SK-N-SH (cell line): ENCODE results near the gene AP4B1.

Experiments used
- CTCF ChIP-seq: fragments of 200-600 bp; sonication (generic); IDR thresholded peaks from 2 replicates; pipeline ENCODE4 v1.6.1; 2017; ENCODE audit warnings: antibody characterized with exemption, mild to moderate bottlenecking, moderate library complexity
- EZH2phosphoT487 ChIP-seq: fragments of 200-600 bp; sonication (generic); IDR thresholded peaks from 2 replicates; pipeline ENCODE4 v1.6.1; 2017; ENCODE audit warnings: low read depth, mixed run types, mild to moderate bottlenecking, antibody characterized with exemption, moderate library complexity, borderline replicate concordance
- FOXM1 ChIP-seq: IDR thresholded peaks from 2 replicates; pipeline ENCODE4 v1.4.0; 2012; ENCODE audit warnings: low read depth, mild to moderate bottlenecking
- GABPA ChIP-seq: IDR thresholded peaks from 2 replicates; pipeline ENCODE4 v1.4.0; 2012; ENCODE audit warnings: low read depth, mild to moderate bottlenecking
- IRF3 ChIP-seq: fragments of 150-350 bp; IDR thresholded peaks from 2 replicates; pipeline ENCODE4 v1.6.1; 2016; ENCODE audit warnings: mild to moderate bottlenecking, low read depth, low read length
- MAX ChIP-seq: IDR thresholded peaks from 2 replicates; pipeline ENCODE4 v1.4.0; 2012; ENCODE audit warnings: low read depth
- MEF2A ChIP-seq: IDR thresholded peaks from 2 replicates; pipeline ENCODE4 v1.4.0; 2012; ENCODE audit warnings: low read depth, borderline replicate concordance
- MXI1 ChIP-seq: IDR thresholded peaks from 2 replicates; pipeline ENCODE4 v1.6.1; 2012; ENCODE audit warnings: mild to moderate bottlenecking, low read depth, low read length, improper control_type of control experiment
- NRF1 ChIP-seq: IDR thresholded peaks from 2 replicates; pipeline ENCODE4 v1.6.1; 2012; ENCODE audit warnings: low read depth, mild to moderate bottlenecking, low read length
- POLR2AphosphoS5 ChIP-seq: IDR thresholded peaks from 2 replicates; pipeline ENCODE4 v1.6.1; 2012; ENCODE audit warnings: low read depth, low read length
- RAD21 ChIP-seq: IDR thresholded peaks from 2 replicates; pipeline ENCODE4 v1.6.1; 2012; ENCODE audit warnings: mild to moderate bottlenecking, low read length
- USF2 ChIP-seq: fragments of 150-350 bp; IDR thresholded peaks from 2 replicates; pipeline ENCODE4 v1.6.1; 2017; ENCODE audit warnings: antibody characterized with exemption, low read length, low read depth, borderline replicate concordance

GRCh38 chr1:113887402-113888175 lies 17.0 kb downstream of the AP4B1 start, which contains the start of gene BCL2L15:
- no peak for TF ChIP-seq GABPA
- TF ChIP-seq CTCF: no peak
- no peak for TF ChIP-seq IRF3
- TF ChIP-seq USF2: no peak
- no peak for TF ChIP-seq FOXM1
- TF ChIP-seq POLR2AphosphoS5: no peak
- TF ChIP-seq EZH2phosphoT487: no peak
- no peak for TF ChIP-seq MXI1
- no peak for TF ChIP-seq MAX
- no peak for TF ChIP-seq RAD21
- TF ChIP-seq NRF1: no peak
- no peak for TF ChIP-seq MEF2A
